GM23338 (cell line): ENCODE results near the gene ATF7. TPM values are rescaled to one million over a fixed set of nuclear protein-coding genes. Genes with fewer than 3 reads are reported as not detected.

Source experiments
- ATAC-seq: fragments of 200-7000 bp; cut with Tn5 transposase; 3 replicates; pipeline ENCODE4 v1.9.1; 2020
- DNase-seq: peaks from one replicate; pipeline ENCODE4 v3.0.0-alpha.2; 2015; ENCODE audit warnings: low spot score
- H2AFZ ChIP-seq: fragments of 200-600 bp; sonication (generic); 2 replicates; pipeline ENCODE4 v1.8.0; 2016; ENCODE audit warnings: antibody characterized with exemption, mild to moderate bottlenecking, moderate library complexity
- H3F3A ChIP-seq: fragments of 200-600 bp; sonication (generic); replicated peaks from 2 replicates; pipeline ENCODE4 v1.8.0; 2017; ENCODE audit warnings: antibody characterized with exemption, mixed run types, low read depth
- H3K27ac ChIP-seq: fragments of 200-600 bp; sonication (generic); 2 replicates; pipeline ENCODE4 v1.6.1; 2016; ENCODE audit warnings: low read depth
- H3K27me3 ChIP-seq: fragments of 200-600 bp; sonication (generic); 2 replicates; pipeline ENCODE4 v1.8.0; 2016; ENCODE audit warnings: mild to moderate bottlenecking, mixed run types, moderate library complexity; ENCODE audit not compliant: insufficient read depth
- H3K36me3 ChIP-seq: fragments of 200-600 bp; sonication (generic); 2 replicates; pipeline ENCODE4 v1.8.0; 2016; ENCODE audit warnings: mild to moderate bottlenecking; ENCODE audit not compliant: insufficient read depth
- H3K4me1 ChIP-seq: fragments of 200-600 bp; sonication (generic); 2 replicates; pipeline ENCODE4 v1.8.0; 2016; ENCODE audit warnings: mild to moderate bottlenecking, moderate library complexity; ENCODE audit not compliant: insufficient read depth
- H3K4me2 ChIP-seq: fragments of 200-600 bp; sonication (generic); 2 replicates; pipeline ENCODE4 v1.7.1; 2017; ENCODE audit warnings: mixed run types
- H3K4me3 ChIP-seq: fragments of 200-600 bp; sonication (generic); 2 replicates; pipeline ENCODE4 v1.6.1; 2016; ENCODE audit warnings: mixed run types
- H3K79me2 ChIP-seq: fragments of 200-600 bp; sonication (generic); replicated peaks from 2 replicates; pipeline ENCODE4 v1.8.0; 2017; ENCODE audit warnings: mild to moderate bottlenecking; ENCODE audit not compliant: insufficient read depth
- H3K9me2 ChIP-seq: fragments of 200-600 bp; sonication (generic); 2 replicates; pipeline ENCODE4 v1.8.0; 2017; ENCODE audit not compliant: insufficient read depth
- H4K20me1 ChIP-seq: fragments of 200-600 bp; sonication (generic); replicated peaks from 2 replicates; pipeline ENCODE4 v1.8.0; 2017; ENCODE audit warnings: mild to moderate bottlenecking; ENCODE audit not compliant: insufficient read depth
- H3K27ac Mint-ChIP-seq: 2 replicates; pipeline ENCODE4 v1.8.0; 2020; ENCODE audit warnings: inconsistent platforms, mild to moderate bottlenecking, moderate library complexity, mixed read lengths
- H3K27me3 Mint-ChIP-seq: 3 replicates; pipeline ENCODE4 v1.8.0; 2022; ENCODE audit warnings: low read depth, mild to moderate bottlenecking, moderate library complexity, mixed read lengths, inconsistent platforms; ENCODE audit not compliant: insufficient read depth, poor library complexity
- H3K36me3 Mint-ChIP-seq: 3 replicates; pipeline ENCODE4 v1.8.0; 2021; ENCODE audit warnings: low read depth, mild to moderate bottlenecking, inconsistent platforms, moderate library complexity, mixed read lengths
- H3K4me1 Mint-ChIP-seq: 3 replicates; pipeline ENCODE4 v1.8.0; 2020; ENCODE audit warnings: mild to moderate bottlenecking, inconsistent platforms, mixed read lengths
- H3K4me3 Mint-ChIP-seq: 3 replicates; pipeline ENCODE4 v1.8.0; 2021; ENCODE audit warnings: moderate library complexity, mild to moderate bottlenecking, inconsistent platforms, mixed read lengths
- H3K9me3 Mint-ChIP-seq: 3 replicates; pipeline ENCODE4 v1.8.0; 2020; ENCODE audit warnings: moderate library complexity, mild to moderate bottlenecking, inconsistent platforms, mixed read lengths
- ETS1 ChIP-seq: IDR thresholded peaks from 2 replicates; pipeline ENCODE4 v1.6.1; 2016; ENCODE audit warnings: antibody characterized with exemption
- NANOG ChIP-seq: IDR thresholded peaks from 2 replicates; pipeline ENCODE4 v1.6.1; 2016; ENCODE audit warnings: antibody characterized with exemption, borderline replicate concordance
- POLR2AphosphoS5 ChIP-seq: IDR thresholded peaks from 2 replicates; pipeline ENCODE4 v1.6.1; 2016; ENCODE audit warnings: antibody characterized with exemption, low read depth
- polyA plus RNA-seq: library from polyadenylated mRNA; unstranded; fragments of >200 nt; fragmentation: Nextera tagmentation; extraction: Ambion mirVana; gene quantifications from 2 replicates; pipeline ENCODE4 v1.2.1, GENCODE V29; 2016
- total RNA-seq: library from RNA; depleted of rRNA; stranded (reverse); fragments of >200 nt; shearing (Covaris generic); gene quantifications from 2 replicates; pipeline ENCODE4 v1.2.3, GENCODE V29; 2014
- TF ChIP-seq, protein P1 (sequence below): fragments of 250-450 bp; sonication (Bioruptor Pico); IDR thresholded peaks from 2 replicates; pipeline ENCODE4 v1.5.0; 2020; ENCODE audit warnings: mild to moderate bottlenecking, moderate library complexity

The ATF7 gene
- total and polyA plus RNA-seq, 2 experiments from 2014 or later, result 13.9 to 16.3 TPM

- TF ChIP-seq, protein P1, sequence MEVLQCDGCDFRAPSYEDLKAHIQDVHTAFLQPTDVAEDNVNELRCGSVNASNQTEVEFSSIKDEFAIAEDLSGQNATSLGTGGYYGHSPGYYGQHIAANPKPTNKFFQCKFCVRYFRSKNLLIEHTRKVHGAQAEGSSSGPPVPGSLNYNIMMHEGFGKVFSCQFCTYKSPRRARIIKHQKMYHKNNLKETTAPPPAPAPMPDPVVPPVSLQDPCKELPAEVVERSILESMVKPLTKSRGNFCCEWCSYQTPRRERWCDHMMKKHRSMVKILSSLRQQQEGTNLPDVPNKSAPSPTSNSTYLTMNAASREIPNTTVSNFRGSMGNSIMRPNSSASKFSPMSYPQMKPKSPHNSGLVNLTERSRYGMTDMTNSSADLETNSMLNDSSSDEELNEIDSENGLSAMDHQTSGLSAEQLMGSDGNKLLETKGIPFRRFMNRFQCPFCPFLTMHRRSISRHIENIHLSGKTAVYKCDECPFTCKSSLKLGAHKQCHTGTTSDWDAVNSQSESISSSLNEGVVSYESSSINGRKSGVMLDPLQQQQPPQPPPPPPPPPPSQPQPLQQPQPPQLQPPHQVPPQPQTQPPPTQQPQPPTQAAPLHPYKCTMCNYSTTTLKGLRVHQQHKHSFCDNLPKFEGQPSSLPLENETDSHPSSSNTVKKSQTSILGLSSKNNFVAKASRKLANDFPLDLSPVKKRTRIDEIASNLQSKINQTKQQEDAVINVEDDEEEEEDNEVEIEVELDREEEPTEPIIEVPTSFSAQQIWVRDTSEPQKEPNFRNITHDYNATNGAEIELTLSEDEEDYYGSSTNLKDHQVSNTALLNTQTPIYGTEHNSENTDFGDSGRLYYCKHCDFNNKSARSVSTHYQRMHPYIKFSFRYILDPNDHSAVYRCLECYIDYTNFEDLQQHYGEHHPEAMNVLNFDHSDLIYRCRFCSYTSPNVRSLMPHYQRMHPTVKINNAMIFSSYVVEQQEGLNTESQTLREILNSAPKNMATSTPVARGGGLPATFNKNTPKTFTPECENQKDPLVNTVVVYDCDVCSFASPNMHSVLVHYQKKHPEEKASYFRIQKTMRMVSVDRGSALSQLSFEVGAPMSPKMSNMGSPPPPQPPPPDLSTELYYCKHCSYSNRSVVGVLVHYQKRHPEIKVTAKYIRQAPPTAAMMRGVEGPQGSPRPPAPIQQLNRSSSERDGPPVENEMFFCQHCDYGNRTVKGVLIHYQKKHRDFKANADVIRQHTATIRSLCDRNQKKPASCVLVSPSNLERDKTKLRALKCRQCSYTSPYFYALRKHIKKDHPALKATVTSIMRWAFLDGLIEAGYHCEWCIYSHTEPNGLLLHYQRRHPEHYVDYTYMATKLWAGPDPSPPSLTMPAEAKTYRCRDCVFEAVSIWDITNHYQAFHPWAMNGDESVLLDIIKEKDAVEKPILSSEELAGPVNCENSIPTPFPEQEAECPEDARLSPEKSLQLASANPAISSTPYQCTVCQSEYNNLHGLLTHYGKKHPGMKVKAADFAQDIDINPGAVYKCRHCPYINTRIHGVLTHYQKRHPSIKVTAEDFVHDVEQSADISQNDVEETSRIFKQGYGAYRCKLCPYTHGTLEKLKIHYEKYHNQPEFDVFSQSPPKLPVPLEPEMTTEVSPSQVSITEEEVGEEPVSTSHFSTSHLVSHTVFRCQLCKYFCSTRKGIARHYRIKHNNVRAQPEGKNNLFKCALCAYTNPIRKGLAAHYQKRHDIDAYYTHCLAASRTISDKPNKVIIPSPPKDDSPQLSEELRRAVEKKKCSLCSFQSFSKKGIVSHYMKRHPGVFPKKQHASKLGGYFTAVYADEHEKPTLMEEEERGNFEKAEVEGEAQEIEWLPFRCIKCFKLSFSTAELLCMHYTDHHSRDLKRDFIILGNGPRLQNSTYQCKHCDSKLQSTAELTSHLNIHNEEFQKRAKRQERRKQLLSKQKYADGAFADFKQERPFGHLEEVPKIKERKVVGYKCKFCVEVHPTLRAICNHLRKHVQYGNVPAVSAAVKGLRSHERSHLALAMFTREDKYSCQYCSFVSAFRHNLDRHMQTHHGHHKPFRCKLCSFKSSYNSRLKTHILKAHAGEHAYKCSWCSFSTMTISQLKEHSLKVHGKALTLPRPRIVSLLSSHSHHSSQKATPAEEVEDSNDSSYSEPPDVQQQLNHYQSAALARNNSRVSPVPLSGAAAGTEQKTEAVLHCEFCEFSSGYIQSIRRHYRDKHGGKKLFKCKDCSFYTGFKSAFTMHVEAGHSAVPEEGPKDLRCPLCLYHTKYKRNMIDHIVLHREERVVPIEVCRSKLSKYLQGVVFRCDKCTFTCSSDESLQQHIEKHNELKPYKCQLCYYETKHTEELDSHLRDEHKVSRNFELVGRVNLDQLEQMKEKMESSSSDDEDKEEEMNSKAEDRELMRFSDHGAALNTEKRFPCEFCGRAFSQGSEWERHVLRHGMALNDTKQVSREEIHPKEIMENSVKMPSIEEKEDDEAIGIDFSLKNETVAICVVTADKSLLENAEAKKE (CRISPR knock-in tag), result no peak
- no peak for TF ChIP-seq NANOG
- TF ChIP-seq POLR2AphosphoS5, result peak; percentile 76
- TF ChIP-seq ETS1, result peak; percentile 71
Measured at GRCh38 chr12:53500776-53501614, 125.2 kb downstream of the ATF7 start, which contains the start of gene TARBP2 (continued).

- H3K9me3 Mint-ChIP-seq, result peaks cover 3% of the 10 kb centered on the region
- H3K4me3 ChIP-seq, result peak overlapping the region; percentile 58
- peak; percentile 74 for TF ChIP-seq POLR2AphosphoS5
- TF ChIP-seq ETS1, result no peak
- peak overlapping the region; percentile 84 for H3K4me2 ChIP-seq
- no peaks in the 10 kb centered on the region for H3K27me3 ChIP-seq
- H3F3A ChIP-seq, result peaks cover 7% of the 10 kb centered on the region
- peaks cover 47% of the 10 kb centered on the region for H3K4me1 Mint-ChIP-seq
- no peaks in the 10 kb centered on the region for H4K20me1 ChIP-seq
- peak overlapping the region; percentile 83 for H3K27ac Mint-ChIP-seq
- DNase-seq (peak; percentile 40), ATAC-seq (peak; percentile 68)
- peaks cover 15% of the 10 kb centered on the region for H3K27me3 Mint-ChIP-seq
- H3K79me2 ChIP-seq, result peaks cover 29% of the 10 kb centered on the region
- H3K36me3 Mint-ChIP-seq, result peaks cover 20% of the 10 kb centered on the region
- peak overlapping the region; percentile 82 for H3K27ac ChIP-seq
- no peak overlapping the region for H2AFZ ChIP-seq
- H3K4me3 Mint-ChIP-seq, result peak overlapping the region; percentile 79
- peaks cover 29% of the 10 kb centered on the region for H3K4me1 ChIP-seq
- no peaks in the 10 kb centered on the region for H3K9me2 ChIP-seq
- H3K36me3 ChIP-seq, result no peaks in the 10 kb centered on the region; the same call in 1 of the 2 replicates
Measured at GRCh38 chr12:53500142-53500775, 125.9 kb downstream of the ATF7 start.
